ENCODE data around the gene VSTM2B.

DNA sequence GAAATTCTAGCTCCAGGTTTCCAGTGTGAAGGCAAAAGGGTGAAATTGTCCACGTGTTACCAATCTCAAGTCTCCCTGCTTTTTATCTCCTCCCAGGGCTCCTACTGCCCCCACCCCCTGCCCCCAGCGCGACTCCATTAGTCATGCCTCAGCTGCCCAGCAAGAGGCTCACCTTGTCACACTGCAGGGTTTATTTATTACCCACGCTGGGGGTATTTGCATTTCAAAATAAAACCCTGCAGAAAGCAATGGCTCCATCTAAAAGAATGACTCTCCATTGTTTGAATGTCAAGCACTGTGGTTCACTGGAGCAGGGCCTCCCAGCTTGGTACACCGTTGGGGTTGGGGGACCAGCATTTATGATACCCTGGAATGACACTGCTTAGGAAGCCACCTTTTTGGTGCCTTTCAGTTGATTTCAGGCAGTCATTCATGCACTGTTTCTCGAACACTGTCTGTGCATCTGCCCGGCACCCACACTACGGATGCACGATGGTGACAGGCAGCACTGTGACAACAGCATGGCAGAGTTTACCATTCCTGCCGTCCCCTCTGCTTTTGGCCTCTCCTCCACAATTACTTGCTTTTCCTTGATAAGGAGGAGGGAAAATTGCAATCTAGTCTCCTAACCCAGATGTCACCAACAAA lies 70.4 kb downstream of the VSTM2B start:
- no peak for TF ChIP-seq POLR2AphosphoS5 (IDR thresholded peaks at IDR 0.05)
- TF ChIP-seq POLR2A (IDR thresholded peaks at IDR 0.05) = no peak
- TF ChIP-seq, protein P1, sequence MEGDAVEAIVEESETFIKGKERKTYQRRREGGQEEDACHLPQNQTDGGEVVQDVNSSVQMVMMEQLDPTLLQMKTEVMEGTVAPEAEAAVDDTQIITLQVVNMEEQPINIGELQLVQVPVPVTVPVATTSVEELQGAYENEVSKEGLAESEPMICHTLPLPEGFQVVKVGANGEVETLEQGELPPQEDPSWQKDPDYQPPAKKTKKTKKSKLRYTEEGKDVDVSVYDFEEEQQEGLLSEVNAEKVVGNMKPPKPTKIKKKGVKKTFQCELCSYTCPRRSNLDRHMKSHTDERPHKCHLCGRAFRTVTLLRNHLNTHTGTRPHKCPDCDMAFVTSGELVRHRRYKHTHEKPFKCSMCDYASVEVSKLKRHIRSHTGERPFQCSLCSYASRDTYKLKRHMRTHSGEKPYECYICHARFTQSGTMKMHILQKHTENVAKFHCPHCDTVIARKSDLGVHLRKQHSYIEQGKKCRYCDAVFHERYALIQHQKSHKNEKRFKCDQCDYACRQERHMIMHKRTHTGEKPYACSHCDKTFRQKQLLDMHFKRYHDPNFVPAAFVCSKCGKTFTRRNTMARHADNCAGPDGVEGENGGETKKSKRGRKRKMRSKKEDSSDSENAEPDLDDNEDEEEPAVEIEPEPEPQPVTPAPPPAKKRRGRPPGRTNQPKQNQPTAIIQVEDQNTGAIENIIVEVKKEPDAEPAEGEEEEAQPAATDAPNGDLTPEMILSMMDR (IDR thresholded peaks at IDR 0.05) = no peak
